ENCODE results near the gene C20orf202.
"Not testable (repeated sequence)": the region's sequence is repeated elsewhere in the genome, so short reads cannot be mapped to it uniquely, and the experiment has no call there.

Gene C20orf202

DNA sequence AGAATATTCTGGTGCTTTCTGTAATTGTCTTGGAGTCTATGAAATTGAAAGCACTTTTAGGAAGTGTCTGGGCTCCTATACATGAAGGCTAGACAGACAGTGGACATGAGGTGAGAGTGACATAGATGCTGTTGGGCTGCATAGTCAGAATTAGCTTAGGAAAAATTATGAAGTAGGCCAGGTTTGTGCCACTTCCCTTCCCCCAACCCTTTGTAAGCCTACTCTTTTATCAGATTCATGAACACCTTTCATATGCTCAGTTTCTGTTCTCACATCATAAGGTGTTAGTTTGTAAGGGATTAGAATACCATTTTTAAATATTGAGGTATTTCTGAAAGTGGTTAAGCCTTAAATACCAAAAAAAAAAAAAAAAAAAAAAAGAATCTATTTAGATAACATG is 44.4 kb downstream of the C20orf202 start:
- DNase-seq (ENCODE audit: low spot score), result no peak

DNA sequence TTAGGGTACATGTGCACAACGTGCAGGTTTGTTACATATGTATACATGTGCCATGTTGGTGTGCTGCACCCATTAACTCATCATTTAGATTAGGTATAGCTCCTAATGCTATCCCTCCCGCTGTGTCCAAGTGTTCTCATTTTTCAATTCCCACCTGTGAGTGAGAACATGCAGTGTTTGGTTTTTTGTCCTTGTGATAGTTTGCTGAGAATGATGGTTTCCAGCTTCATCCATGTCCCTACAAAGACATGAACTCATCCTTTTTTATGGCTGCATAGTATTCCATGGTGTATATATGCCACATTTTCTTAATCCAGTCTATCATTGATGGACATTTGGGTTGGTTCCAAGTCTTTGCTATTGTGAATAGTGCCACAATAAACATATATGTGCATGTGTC is 47.0 kb downstream of the C20orf202 start:
- not testable (repeated sequence) for DNase-seq (ENCODE audit: low spot score)

DNA sequence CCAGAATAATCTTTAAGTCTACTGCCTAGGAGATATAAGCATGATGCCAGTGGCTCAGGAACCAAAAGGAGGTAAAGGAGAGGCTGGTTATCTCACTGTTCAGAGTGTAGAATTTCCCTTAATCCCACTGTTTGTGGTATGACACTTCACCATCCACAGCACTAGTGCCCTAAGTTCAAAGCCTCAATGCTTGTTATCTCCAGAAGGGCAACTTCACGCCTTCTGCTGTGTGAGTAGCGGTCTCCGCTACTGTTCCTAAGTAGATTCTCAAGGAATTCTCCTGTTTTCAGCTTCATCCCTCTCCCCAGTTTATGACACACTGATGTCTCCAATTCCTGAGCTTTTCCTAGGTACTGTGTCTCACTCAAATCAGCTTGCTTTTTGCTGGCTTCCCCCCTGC is 49.2 kb downstream of the C20orf202 start:
- DNase-seq (ENCODE audit: low spot score), result no peak

DNA sequence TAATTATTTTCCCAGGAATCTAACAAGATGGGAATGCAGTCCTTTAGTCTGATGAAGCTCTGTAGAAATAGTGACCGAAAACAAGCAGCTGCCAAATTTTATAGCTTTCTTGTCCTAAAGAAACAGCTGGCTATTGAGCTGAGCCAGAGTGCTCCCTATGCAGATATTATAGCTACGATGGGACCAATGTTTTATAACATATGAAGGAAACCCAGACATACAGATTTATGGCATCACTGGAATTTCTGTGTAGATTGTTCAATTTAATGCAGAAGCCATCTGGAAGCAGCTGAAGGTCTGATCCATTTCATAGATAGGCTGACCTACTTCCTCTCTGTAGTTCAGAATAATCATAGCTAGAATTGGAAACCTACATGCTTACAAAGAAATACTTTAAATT is 51.0 kb downstream of the C20orf202 start:
- DNase-seq (ENCODE audit: low spot score), result no peak

DNA sequence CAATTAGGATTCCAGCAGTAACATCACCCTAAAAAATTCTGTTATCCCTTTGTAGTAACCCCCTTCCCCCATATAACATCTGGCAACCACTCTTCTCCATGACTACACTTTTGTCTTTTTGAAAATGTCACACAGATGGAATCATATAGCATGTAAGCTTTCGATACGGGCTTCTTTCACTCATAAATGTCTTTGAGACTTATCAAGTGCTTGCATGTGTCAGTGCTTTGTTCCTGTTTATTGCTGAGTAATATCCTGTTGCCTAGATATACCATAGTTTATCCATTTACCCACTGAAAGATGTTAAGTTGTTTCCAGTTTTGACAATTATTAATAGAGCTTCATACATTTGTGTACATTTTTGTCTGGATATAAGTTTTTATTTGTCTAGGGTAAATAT is 52.4 kb downstream of the C20orf202 start:
- no peak for DNase-seq (ENCODE audit: low spot score)

Data from germinal center (tissue), 1 donor.